HG03439 (cell line): Measurements from ENCODE around the gene SLC34A1.
"Not testable (repeated sequence)": the region's sequence is repeated elsewhere in the genome, so short reads cannot be mapped to it uniquely, and the experiment has no call there.

Experiments used
- ATAC-seq: cut with Tn5 transposase; IDR thresholded peaks from one replicate; pipeline ENCODE4 v1.9.1; 2021; ENCODE audit warnings: mild to moderate bottlenecking, moderate library complexity; ENCODE audit not compliant: unreplicated experiment

The SLC34A1 gene

DNA sequence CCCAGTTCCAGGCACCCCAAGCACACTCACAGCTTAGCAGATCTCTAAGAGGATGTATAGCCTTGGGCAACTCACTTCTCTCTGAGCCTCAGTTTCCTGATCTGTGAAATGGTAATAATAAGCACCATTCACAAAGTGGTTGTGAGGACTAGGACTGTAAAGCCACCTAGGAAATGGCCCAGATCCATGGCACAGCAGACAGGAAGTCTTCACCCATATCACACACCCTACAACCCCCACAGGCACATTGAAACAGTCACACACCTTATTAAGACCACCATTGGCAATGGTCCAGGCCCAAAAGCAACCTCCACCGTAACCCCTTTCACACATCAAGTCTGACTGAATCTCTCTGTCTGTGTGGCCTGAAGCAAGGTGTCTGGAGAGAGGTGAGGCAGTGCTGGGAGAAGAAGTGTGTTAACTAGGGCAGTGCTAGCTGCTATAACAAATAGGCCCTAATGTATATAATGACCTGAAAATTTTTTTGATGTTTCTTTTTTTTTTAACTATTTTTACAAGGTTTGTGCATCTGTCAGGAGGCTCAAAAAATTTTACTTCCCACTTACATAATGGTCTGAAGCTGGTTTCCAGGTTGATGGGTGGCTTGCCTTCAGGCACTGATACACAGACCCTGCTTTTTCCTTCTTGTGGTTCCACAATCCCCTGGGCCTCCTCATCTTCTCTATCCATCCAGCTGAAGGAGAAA lies 28.9 kb upstream of the SLC34A1 start:
- ATAC-seq = no peak

- no peak for ATAC-seq
Observed at GRCh38 chr5:177355868-177356168, 28.4 kb upstream of the SLC34A1 start.

GRCh38 chr5:177356746-177357145 lies 27.5 kb upstream of the SLC34A1 start:
- no peak for ATAC-seq

DNA sequence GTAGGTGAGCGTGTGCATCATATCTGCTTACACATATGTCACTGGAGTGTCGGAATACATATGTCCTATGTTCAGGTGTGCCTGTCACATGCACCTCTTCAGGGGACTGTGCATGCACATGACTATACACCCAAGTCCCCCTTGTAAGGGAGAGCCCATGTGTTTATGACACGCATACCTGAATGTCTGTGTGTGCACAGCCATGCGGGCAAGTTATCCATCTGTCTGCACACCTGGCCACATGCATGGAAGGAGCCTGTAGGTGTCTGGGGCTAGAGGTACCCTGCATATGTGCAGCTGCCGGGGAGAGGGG lies 27.1 kb upstream of the SLC34A1 start:
- ATAC-seq = no peak

DNA sequence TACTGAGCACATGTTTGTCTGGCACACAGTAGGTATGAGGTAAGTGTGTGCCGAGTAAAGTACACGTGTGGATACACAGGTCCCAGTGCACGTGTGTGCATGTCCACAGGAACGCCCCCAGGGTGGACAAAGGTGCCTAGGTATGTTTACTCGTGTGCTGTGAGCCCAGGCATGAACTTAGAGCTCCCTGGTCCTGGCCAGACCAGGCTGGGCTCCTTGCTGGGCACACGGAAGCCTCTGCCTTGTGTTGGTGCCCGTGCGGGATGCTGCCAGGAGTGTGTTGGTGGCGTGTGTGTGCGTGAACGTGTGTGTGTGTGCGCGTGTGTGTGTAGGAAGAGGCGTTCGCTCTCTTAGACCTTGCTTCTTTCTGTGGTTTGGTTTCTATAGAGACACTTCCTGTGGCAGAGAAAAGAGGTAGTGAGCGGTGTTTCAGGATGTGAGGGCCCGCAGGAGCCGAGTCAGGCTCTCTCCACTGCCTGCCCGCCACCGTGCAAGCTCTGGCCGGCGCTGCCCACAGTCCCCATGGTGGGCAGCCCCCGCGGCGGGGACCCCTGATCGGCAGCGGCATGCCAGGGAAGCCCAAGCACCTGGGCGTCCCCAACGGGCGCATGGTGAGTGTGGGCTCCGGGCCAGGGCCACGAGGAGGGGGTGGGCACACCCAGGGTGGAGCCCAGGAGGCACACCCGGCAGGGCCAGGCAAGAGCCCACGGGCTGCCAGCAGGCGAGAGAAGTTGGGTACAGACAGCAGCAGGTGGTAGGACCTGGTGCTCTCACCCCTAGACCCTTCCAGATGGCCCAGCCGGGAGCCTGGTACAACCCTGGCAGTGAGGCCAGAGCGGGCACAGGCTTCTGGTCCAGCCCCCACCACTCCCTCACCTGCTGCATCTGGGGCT lies 26.5 kb upstream of the SLC34A1 start, which contains the start of gene RGS14:
TSS of gene RGS14 (plus strand) at position 466 of the 893 bp plus-strand sequence. CDS start at position 567, 101 bp downstream.
- ATAC-seq = peak; percentile 86

DNA sequence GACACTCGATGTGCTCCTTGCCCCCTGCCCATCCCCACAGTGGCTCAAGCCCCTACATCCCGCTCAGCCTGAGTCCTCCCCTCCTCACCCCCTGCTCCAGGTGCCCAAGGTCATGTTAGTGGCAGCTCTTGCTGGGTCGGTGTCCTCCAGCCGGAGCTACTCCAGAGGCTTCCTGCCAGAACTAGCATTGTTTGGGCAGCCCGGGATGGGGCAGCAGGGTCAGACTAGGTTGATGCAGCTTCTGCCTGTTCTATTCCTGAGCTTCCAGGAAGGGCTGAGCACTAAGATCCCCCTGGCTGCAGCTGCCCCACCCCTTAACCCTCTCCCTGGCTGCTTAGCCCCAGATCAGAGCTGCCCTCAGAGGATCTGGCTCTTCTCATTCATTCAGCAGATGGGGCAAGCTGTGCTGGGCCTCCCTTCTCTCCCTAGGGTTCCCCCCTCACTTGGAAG lies 25.8 kb upstream of the SLC34A1 start:
- ATAC-seq = no peak

DNA sequence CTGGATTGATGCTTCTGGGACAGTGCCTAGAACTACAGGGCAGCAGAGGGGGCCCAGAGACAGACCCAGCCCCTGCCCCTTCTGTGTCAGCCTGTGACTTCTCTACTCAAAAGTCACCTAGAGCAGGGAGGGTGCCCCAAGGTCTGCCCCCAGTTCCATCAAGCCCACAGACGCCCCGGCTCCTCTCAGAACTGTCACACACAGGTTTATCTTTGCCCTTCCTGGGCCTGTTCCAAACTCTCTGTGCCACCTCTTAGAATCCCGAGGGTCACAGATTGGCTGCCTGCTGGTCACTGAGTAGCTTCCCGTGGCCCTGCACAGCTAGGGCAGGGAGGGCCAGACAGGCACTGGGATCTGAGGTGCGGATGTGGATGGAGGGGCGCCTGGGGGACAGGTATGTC lies 24.8 kb upstream of the SLC34A1 start:
- ATAC-seq = no peak

DNA sequence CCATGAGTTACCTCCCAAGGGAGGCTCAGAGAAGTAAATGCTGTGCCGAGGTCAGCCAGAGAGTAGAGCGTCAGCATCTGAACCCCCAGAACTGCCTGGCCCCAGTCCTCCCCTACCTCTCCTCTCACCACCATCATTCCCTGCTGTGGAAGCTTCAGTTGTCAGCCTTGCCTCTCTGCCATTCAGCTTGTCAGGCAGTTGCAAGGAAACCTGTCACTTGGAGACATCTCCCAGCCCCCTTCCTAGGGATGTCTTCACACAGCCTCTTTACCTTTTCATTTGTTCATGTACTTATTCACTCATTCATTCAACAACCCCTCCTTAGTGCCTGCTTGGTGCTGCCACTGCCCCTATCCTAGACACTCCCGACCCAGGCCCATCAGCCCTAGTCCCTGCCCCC lies 24.4 kb upstream of the SLC34A1 start:
- ATAC-seq = no peak

GRCh38 chr5:177360740-177361139 lies 23.5 kb upstream of the SLC34A1 start:
- not testable (repeated sequence) for ATAC-seq

DNA sequence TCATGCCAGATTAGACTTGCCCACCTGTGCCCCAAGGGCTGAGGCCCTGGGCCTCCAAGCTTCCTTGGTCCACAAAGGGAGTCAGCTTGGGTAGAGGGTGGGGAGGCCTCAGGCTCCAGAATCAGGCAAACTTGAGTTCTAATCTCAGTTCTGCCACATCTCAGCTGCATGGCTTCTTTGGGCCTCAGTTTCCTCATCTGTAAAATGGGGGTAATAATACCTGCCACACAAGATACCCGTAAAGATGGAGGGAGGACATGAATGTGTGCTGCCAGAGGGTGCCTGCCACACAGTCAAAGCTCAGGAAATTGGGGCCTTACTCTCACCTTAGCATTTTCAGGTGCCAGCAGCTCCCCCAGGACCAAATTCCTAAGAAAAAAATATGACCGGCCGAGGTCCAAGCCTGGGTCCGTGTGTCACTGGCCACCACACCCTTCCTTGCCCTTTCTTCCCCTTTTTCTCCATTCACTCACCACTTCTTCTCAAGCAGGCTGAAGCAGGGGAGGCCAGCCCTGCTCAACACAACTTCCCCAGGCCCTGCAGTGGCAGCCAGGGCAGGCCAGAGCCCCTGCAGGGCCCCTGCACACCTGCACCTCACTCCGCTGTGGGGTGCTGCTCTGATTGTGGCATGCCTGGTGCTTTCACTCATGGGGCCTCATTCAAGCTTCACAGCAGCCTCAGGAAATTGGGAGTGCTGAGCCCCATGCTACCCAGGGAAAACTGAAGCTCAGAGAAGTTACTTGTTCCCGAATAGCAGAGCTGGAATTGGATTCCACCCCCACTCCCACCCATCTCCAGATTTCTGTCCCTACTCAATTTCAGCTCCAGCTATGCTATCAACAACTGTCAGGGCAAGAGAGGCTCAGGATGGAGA lies 22.6 kb upstream of the SLC34A1 start:
- no peak for ATAC-seq

DNA sequence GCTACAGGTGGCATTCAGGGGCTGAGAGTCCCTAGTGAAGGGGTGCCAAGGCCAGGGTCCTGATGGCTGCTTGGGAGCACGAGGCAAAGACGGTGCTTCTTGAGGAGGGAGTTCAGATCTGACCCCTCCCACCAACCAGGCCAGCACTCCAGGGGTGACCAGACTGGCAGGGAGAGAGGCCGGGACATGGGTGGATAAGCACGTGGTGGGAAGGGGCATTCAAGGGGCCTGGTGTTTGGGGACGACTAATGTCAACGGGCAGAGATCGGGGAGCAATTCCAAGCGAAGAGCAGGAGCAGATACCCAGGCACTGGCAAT lies 22.0 kb upstream of the SLC34A1 start:
- ATAC-seq = no peak

DNA sequence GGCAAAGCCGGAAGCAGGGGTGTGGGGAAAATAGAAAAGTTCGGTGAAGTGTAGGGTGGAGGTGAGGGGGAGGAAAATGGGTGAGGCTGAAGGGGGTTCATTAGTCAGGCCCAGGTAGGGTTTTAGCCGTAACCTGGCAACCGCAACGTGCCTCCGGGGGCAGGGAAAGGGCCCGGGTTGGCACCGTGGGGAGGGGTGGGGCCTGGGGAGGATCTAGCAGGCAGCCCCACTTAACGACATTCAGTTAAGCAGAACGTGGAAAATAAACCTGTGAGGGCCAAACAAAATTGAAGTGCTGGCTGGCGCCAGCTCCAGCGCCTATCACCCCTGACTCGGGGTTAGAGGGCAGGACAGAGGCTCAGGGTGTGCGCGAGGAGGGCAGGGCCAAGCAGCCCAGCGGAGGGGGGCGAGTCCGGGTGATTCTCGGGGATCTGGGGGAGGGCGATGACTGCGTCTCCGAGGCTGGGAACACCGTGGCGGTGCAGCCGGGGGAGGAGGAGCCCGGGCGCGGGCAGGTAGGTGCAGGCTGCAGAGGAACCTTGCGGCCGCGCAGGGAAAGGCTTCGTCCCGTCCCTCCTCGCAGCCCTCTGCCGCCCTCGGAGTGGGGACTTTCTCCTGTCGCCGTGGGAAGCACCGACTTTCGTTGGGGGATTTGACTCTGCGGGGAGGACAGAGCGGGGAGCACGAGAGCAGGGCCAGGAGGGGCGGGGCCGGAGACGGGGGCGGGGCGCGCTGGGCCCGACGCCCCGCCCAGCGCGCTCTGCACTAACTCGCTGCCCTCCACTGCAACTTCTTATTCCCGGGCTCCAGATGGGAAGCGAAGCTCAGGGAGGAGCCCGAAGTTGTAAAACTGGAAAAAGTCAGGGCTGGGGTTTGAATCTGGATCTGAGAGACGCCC lies 21.4 kb upstream of the SLC34A1 start:
- ATAC-seq = peak; percentile 33

DNA sequence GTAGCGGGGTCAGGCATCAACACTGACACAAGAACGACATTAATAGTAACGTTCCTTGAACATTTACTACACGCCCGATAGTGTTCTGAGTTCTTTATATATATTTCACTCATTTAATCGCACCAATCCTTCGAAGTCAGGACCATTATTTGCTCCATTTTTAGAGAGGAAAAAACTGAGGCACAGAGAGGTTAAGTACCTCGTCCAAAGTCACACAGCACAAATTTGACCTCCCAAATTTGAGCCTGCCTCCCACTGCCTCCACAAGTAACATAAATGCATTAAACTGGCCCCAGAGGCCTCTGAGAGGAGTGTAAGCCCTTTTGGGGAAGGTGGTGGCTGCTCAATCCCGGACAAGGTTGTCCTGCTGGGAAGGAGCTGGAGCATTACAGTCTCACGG lies 20.7 kb upstream of the SLC34A1 start:
- no peak for ATAC-seq

- no peak for ATAC-seq
Observed at GRCh38 chr5:177364159-177364962, 19.9 kb upstream of the SLC34A1 start.

- no peak for ATAC-seq
Observed at GRCh38 chr5:177365845-177366527, 18.2 kb upstream of the SLC34A1 start.

- no peak for ATAC-seq
Observed at GRCh38 chr5:177366528-177367322, 17.5 kb upstream of the SLC34A1 start.

DNA sequence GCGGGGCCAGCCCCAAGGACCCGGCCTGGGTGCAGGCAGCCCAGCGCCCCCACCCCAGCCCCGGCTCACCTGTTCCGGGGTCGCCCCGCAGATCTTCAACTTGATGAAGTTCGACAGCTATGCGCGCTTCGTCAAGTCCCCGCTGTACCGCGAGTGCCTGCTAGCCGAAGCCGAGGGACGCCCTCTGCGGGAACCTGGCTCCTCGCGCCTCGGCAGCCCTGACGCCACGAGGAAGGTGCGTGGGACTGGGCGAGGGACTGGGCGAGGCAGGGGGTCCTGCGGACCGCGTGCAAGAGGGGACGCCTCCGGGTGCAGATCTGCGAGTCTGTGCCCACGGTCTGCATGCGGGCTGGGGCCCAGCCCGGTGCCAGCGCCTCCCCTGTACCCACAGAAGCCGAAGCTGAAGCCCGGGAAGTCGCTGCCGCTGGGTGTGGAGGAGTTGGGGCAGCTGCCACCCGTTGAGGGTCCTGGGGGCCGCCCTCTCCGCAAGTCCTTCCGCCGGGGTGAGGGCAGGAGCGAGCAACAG lies 16.8 kb upstream of the SLC34A1 start:
- no peak for ATAC-seq
